OCI-LY1 (cell line): ENCODE results near the gene DMWD.

Experiments
- EZH2 ChIP-seq: fragments of 200-600 bp; sonication (generic), shearing (Covaris generic); IDR thresholded peaks from 2 replicates; pipeline ENCODE4 v1.8.0; 2017; ENCODE audit warnings: borderline replicate concordance, mixed run types, mild to moderate bottlenecking, antibody characterized with exemption, low read length, moderate library complexity, mixed read lengths
- TF ChIP-seq, protein P1 (sequence below): fragments of 200-600 bp; sonication (generic), shearing (Covaris generic); IDR thresholded peaks from 2 replicates; pipeline ENCODE4 v1.5.1; 2017; ENCODE audit warnings: mild to moderate bottlenecking, antibody characterized with exemption, low read length, moderate library complexity, mixed read lengths

DNA sequence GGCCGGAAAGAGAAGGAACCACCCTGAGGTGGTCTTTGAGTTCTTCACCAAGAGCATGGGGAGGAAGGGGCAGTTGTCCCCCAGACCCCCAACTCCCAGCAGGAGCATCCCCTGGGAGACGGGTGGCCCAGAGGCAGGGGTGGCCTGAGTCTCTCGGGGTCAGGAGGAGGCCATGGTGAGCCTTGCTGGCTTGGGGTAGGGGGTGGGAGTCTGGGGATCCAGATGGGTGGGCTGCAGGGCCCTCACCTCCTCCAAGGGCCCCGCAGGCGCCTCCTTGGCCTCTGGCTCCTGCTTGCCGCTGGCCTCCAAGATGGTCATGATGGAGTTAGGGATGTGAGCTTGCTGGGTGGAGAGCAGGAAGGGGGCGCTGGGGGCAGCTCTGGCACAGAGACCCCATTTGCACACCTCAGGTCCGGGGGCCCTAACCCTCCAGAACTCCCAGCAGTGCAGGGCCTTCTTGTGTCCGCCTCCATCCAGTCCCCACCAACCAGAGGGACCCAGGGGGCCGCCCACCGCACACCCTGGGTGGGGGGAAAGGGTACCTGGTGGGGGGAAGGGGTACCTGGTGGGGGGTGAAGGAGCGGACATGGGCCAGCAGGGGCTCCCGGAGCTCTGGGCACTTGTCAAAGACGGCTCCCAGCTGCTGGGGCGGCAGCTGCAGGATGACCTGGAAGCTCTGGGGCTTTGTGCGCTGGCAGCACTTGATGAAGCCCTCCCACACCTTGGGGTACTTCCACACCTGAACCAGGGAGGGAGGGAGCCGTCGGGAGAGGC is 23.8 kb upstream of the DMWD start:
- TF ChIP-seq, protein P1, sequence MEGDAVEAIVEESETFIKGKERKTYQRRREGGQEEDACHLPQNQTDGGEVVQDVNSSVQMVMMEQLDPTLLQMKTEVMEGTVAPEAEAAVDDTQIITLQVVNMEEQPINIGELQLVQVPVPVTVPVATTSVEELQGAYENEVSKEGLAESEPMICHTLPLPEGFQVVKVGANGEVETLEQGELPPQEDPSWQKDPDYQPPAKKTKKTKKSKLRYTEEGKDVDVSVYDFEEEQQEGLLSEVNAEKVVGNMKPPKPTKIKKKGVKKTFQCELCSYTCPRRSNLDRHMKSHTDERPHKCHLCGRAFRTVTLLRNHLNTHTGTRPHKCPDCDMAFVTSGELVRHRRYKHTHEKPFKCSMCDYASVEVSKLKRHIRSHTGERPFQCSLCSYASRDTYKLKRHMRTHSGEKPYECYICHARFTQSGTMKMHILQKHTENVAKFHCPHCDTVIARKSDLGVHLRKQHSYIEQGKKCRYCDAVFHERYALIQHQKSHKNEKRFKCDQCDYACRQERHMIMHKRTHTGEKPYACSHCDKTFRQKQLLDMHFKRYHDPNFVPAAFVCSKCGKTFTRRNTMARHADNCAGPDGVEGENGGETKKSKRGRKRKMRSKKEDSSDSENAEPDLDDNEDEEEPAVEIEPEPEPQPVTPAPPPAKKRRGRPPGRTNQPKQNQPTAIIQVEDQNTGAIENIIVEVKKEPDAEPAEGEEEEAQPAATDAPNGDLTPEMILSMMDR, result no peak
- TF ChIP-seq EZH2, result no peak
